GM23338 (cell line): ENCODE data around the gene CTXN3. TPM values are rescaled to one million over a fixed set of nuclear protein-coding genes. Genes with fewer than 3 reads are reported as not detected.

Experiments
- ATAC-seq: fragments of 200-7000 bp; cut with Tn5 transposase; 3 replicates; pipeline ENCODE4 v1.9.1; 2020
- DNase-seq: peaks from one replicate; pipeline ENCODE4 v3.0.0-alpha.2; 2015; ENCODE audit warnings: low spot score
- H2AFZ ChIP-seq: fragments of 200-600 bp; sonication (generic); 2 replicates; pipeline ENCODE4 v1.8.0; 2016; ENCODE audit warnings: antibody characterized with exemption, mild to moderate bottlenecking, moderate library complexity
- H3F3A ChIP-seq: fragments of 200-600 bp; sonication (generic); replicated peaks from 2 replicates; pipeline ENCODE4 v1.8.0; 2017; ENCODE audit warnings: antibody characterized with exemption, mixed run types, low read depth
- H3K27ac ChIP-seq: fragments of 200-600 bp; sonication (generic); 2 replicates; pipeline ENCODE4 v1.6.1; 2016; ENCODE audit warnings: low read depth
- H3K27me3 ChIP-seq: fragments of 200-600 bp; sonication (generic); 2 replicates; pipeline ENCODE4 v1.8.0; 2016; ENCODE audit warnings: mild to moderate bottlenecking, mixed run types, moderate library complexity; ENCODE audit not compliant: insufficient read depth
- H3K36me3 ChIP-seq: fragments of 200-600 bp; sonication (generic); 2 replicates; pipeline ENCODE4 v1.8.0; 2016; ENCODE audit warnings: mild to moderate bottlenecking; ENCODE audit not compliant: insufficient read depth
- H3K4me1 ChIP-seq: fragments of 200-600 bp; sonication (generic); 2 replicates; pipeline ENCODE4 v1.8.0; 2016; ENCODE audit warnings: mild to moderate bottlenecking, moderate library complexity; ENCODE audit not compliant: insufficient read depth
- H3K4me2 ChIP-seq: fragments of 200-600 bp; sonication (generic); 2 replicates; pipeline ENCODE4 v1.7.1; 2017; ENCODE audit warnings: mixed run types
- H3K4me3 ChIP-seq: fragments of 200-600 bp; sonication (generic); 2 replicates; pipeline ENCODE4 v1.6.1; 2016; ENCODE audit warnings: mixed run types
- H3K79me2 ChIP-seq: fragments of 200-600 bp; sonication (generic); replicated peaks from 2 replicates; pipeline ENCODE4 v1.8.0; 2017; ENCODE audit warnings: mild to moderate bottlenecking; ENCODE audit not compliant: insufficient read depth
- H3K9me2 ChIP-seq: fragments of 200-600 bp; sonication (generic); 2 replicates; pipeline ENCODE4 v1.8.0; 2017; ENCODE audit not compliant: insufficient read depth
- H4K20me1 ChIP-seq: fragments of 200-600 bp; sonication (generic); replicated peaks from 2 replicates; pipeline ENCODE4 v1.8.0; 2017; ENCODE audit warnings: mild to moderate bottlenecking; ENCODE audit not compliant: insufficient read depth
- H3K27ac Mint-ChIP-seq: 2 replicates; pipeline ENCODE4 v1.8.0; 2020; ENCODE audit warnings: inconsistent platforms, mild to moderate bottlenecking, moderate library complexity, mixed read lengths
- H3K27me3 Mint-ChIP-seq: 3 replicates; pipeline ENCODE4 v1.8.0; 2022; ENCODE audit warnings: low read depth, mild to moderate bottlenecking, moderate library complexity, mixed read lengths, inconsistent platforms; ENCODE audit not compliant: insufficient read depth, poor library complexity
- H3K36me3 Mint-ChIP-seq: 3 replicates; pipeline ENCODE4 v1.8.0; 2021; ENCODE audit warnings: low read depth, mild to moderate bottlenecking, inconsistent platforms, moderate library complexity, mixed read lengths
- H3K4me1 Mint-ChIP-seq: 3 replicates; pipeline ENCODE4 v1.8.0; 2020; ENCODE audit warnings: mild to moderate bottlenecking, inconsistent platforms, mixed read lengths
- H3K4me3 Mint-ChIP-seq: 3 replicates; pipeline ENCODE4 v1.8.0; 2021; ENCODE audit warnings: moderate library complexity, mild to moderate bottlenecking, inconsistent platforms, mixed read lengths
- H3K9me3 Mint-ChIP-seq: 3 replicates; pipeline ENCODE4 v1.8.0; 2020; ENCODE audit warnings: moderate library complexity, mild to moderate bottlenecking, inconsistent platforms, mixed read lengths
- CREB1 ChIP-seq: fragments of 250-450 bp; sonication (Bioruptor Pico); IDR thresholded peaks from 2 replicates; pipeline ENCODE4 v1.5.0; 2020; ENCODE audit warnings: low read depth, mild to moderate bottlenecking, moderate library complexity
- EZH2 ChIP-seq: fragments of 200-600 bp; sonication (generic); IDR thresholded peaks from one replicate; pipeline ENCODE4 v1.8.0; 2017; ENCODE audit warnings: antibody characterized with exemption, mild to moderate bottlenecking, low read depth; ENCODE audit not compliant: unreplicated experiment
- EZH2phosphoT487 ChIP-seq: fragments of 200-600 bp; sonication (generic); IDR thresholded peaks from one replicate; pipeline ENCODE4 v1.8.1; 2018; ENCODE audit warnings: antibody characterized with exemption; ENCODE audit not compliant: unreplicated experiment
- JUNB ChIP-seq: IDR thresholded peaks from one replicate; pipeline ENCODE4 v1.6.1; 2016; ENCODE audit warnings: antibody characterized with exemption; ENCODE audit not compliant: unreplicated experiment
- NANOG ChIP-seq: IDR thresholded peaks from 2 replicates; pipeline ENCODE4 v1.6.1; 2016; ENCODE audit warnings: antibody characterized with exemption, borderline replicate concordance
- POLR2AphosphoS5 ChIP-seq: IDR thresholded peaks from 2 replicates; pipeline ENCODE4 v1.6.1; 2016; ENCODE audit warnings: antibody characterized with exemption, low read depth
- STAT1 ChIP-seq: IDR thresholded peaks from one replicate; pipeline ENCODE4 v1.6.1; 2016; ENCODE audit warnings: antibody characterized with exemption; ENCODE audit not compliant: unreplicated experiment
- ZNF114 ChIP-seq: fragments of 250-450 bp; sonication (Bioruptor Pico); IDR thresholded peaks from 2 replicates; pipeline ENCODE4 v1.5.0; 2020; ENCODE audit warnings: mild to moderate bottlenecking, moderate library complexity
- ZNF331 ChIP-seq: fragments of 250-450 bp; sonication (Bioruptor Pico); IDR thresholded peaks from 2 replicates; pipeline ENCODE4 v1.5.0; 2020; ENCODE audit warnings: low read depth, mild to moderate bottlenecking, moderate library complexity
- polyA plus RNA-seq: library from polyadenylated mRNA; unstranded; fragments of >200 nt; fragmentation: Nextera tagmentation; extraction: Ambion mirVana; gene quantifications from 2 replicates; pipeline ENCODE4 v1.2.1, GENCODE V29; 2016
- total RNA-seq: library from RNA; depleted of rRNA; stranded (reverse); fragments of >200 nt; shearing (Covaris generic); gene quantifications from 2 replicates; pipeline ENCODE4 v1.2.3, GENCODE V29; 2014
- TF ChIP-seq, protein P1 (sequence below): IDR thresholded peaks from 2 replicates; pipeline ENCODE4 v1.6.1; 2016; ENCODE audit warnings: antibody characterized with exemption
- TF ChIP-seq, protein P2 (sequence below): fragments of 250-450 bp; sonication (Bioruptor Pico); IDR thresholded peaks from 2 replicates; pipeline ENCODE4 v1.5.0; 2020; ENCODE audit warnings: mild to moderate bottlenecking, moderate library complexity
- TF ChIP-seq, protein P3 (sequence below): IDR thresholded peaks from one replicate; pipeline ENCODE4 v1.6.1; 2018; ENCODE audit warnings: antibody characterized with exemption; ENCODE audit not compliant: unreplicated experiment

CTXN3 gene
- total and polyA plus RNA-seq, 2 experiments from 2014 or later = not detected

DNA sequence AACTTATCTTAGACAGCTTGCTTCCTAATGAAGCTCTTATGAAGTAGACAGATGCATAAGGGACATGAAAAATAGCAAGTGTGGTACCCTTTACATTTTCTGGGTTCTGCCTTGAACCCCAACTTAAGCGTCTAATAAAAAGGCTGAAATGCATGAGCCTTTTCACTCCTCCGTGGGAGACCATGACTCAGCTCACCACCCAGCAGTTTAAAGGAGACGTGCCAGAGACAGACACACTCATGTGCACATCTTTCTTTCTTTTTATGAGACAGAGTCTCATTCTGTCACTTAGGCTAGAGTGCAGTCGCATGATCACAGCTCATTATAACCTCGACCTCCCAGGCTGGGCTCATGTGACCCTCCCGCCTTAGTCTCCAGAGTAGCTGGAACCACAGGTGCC lies 22.3 kb downstream of the CTXN3 start (continued):
- no peak for TF ChIP-seq EZH2phosphoT487
- no peak for TF ChIP-seq CREB1 (CRISPR knock-in tag)
- TF ChIP-seq, protein P1, sequence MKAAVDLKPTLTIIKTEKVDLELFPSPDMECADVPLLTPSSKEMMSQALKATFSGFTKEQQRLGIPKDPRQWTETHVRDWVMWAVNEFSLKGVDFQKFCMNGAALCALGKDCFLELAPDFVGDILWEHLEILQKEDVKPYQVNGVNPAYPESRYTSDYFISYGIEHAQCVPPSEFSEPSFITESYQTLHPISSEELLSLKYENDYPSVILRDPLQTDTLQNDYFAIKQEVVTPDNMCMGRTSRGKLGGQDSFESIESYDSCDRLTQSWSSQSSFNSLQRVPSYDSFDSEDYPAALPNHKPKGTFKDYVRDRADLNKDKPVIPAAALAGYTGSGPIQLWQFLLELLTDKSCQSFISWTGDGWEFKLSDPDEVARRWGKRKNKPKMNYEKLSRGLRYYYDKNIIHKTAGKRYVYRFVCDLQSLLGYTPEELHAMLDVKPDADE = no peak
- no peak for TF ChIP-seq EZH2
- no peak for TF ChIP-seq NANOG
- no peak for TF ChIP-seq POLR2AphosphoS5
- no peak for TF ChIP-seq STAT1
- TF ChIP-seq JUNB = no peak

GRCh38 chr5:127673117-127673800 lies 24.4 kb downstream of the CTXN3 start:
- ATAC-seq = no peak
- Histone ChIP-seq H3F3A (no peaks in the 10 kb centered on the region), H3K27ac (no peak overlapping the region), H3K79me2 (no peaks in the 10 kb centered on the region), H3K27me3 (no peaks in the 10 kb centered on the region), H2AFZ (no peak overlapping the region), H4K20me1 (no peaks in the 10 kb centered on the region), H3K4me3 (no peak overlapping the region), H3K4me2 (no peak overlapping the region), H3K9me2 (0 out of 2 replicates have a peak, but pooled peaks cover 4% of the 10 kb centered on the region), H3K36me3 (no peaks in the 10 kb centered on the region), H3K4me1 (no peaks in the 10 kb centered on the region)
- Mint-ChIP-seq H3K27ac (no peak overlapping the region), H3K9me3 (no peaks in the 10 kb centered on the region), H3K4me1 (no peaks in the 10 kb centered on the region), H3K27me3 (peaks cover 2% of the 10 kb centered on the region), H3K4me3 (no peak overlapping the region), H3K36me3 (no peaks in the 10 kb centered on the region)
- no peak for DNase-seq
- TF ChIP-seq EZH2 = no peak
- TF ChIP-seq, protein P1 = no peak
- no peak for TF ChIP-seq ZNF114 (CRISPR knock-in tag)
- no peak for TF ChIP-seq JUNB
- no peak for TF ChIP-seq STAT1
- TF ChIP-seq, protein P2, sequence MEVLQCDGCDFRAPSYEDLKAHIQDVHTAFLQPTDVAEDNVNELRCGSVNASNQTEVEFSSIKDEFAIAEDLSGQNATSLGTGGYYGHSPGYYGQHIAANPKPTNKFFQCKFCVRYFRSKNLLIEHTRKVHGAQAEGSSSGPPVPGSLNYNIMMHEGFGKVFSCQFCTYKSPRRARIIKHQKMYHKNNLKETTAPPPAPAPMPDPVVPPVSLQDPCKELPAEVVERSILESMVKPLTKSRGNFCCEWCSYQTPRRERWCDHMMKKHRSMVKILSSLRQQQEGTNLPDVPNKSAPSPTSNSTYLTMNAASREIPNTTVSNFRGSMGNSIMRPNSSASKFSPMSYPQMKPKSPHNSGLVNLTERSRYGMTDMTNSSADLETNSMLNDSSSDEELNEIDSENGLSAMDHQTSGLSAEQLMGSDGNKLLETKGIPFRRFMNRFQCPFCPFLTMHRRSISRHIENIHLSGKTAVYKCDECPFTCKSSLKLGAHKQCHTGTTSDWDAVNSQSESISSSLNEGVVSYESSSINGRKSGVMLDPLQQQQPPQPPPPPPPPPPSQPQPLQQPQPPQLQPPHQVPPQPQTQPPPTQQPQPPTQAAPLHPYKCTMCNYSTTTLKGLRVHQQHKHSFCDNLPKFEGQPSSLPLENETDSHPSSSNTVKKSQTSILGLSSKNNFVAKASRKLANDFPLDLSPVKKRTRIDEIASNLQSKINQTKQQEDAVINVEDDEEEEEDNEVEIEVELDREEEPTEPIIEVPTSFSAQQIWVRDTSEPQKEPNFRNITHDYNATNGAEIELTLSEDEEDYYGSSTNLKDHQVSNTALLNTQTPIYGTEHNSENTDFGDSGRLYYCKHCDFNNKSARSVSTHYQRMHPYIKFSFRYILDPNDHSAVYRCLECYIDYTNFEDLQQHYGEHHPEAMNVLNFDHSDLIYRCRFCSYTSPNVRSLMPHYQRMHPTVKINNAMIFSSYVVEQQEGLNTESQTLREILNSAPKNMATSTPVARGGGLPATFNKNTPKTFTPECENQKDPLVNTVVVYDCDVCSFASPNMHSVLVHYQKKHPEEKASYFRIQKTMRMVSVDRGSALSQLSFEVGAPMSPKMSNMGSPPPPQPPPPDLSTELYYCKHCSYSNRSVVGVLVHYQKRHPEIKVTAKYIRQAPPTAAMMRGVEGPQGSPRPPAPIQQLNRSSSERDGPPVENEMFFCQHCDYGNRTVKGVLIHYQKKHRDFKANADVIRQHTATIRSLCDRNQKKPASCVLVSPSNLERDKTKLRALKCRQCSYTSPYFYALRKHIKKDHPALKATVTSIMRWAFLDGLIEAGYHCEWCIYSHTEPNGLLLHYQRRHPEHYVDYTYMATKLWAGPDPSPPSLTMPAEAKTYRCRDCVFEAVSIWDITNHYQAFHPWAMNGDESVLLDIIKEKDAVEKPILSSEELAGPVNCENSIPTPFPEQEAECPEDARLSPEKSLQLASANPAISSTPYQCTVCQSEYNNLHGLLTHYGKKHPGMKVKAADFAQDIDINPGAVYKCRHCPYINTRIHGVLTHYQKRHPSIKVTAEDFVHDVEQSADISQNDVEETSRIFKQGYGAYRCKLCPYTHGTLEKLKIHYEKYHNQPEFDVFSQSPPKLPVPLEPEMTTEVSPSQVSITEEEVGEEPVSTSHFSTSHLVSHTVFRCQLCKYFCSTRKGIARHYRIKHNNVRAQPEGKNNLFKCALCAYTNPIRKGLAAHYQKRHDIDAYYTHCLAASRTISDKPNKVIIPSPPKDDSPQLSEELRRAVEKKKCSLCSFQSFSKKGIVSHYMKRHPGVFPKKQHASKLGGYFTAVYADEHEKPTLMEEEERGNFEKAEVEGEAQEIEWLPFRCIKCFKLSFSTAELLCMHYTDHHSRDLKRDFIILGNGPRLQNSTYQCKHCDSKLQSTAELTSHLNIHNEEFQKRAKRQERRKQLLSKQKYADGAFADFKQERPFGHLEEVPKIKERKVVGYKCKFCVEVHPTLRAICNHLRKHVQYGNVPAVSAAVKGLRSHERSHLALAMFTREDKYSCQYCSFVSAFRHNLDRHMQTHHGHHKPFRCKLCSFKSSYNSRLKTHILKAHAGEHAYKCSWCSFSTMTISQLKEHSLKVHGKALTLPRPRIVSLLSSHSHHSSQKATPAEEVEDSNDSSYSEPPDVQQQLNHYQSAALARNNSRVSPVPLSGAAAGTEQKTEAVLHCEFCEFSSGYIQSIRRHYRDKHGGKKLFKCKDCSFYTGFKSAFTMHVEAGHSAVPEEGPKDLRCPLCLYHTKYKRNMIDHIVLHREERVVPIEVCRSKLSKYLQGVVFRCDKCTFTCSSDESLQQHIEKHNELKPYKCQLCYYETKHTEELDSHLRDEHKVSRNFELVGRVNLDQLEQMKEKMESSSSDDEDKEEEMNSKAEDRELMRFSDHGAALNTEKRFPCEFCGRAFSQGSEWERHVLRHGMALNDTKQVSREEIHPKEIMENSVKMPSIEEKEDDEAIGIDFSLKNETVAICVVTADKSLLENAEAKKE (CRISPR knock-in tag) = no peak
- TF ChIP-seq ZNF331 = no peak
- no peak for TF ChIP-seq EZH2phosphoT487
- no peak for TF ChIP-seq NANOG
- TF ChIP-seq, protein P3, sequence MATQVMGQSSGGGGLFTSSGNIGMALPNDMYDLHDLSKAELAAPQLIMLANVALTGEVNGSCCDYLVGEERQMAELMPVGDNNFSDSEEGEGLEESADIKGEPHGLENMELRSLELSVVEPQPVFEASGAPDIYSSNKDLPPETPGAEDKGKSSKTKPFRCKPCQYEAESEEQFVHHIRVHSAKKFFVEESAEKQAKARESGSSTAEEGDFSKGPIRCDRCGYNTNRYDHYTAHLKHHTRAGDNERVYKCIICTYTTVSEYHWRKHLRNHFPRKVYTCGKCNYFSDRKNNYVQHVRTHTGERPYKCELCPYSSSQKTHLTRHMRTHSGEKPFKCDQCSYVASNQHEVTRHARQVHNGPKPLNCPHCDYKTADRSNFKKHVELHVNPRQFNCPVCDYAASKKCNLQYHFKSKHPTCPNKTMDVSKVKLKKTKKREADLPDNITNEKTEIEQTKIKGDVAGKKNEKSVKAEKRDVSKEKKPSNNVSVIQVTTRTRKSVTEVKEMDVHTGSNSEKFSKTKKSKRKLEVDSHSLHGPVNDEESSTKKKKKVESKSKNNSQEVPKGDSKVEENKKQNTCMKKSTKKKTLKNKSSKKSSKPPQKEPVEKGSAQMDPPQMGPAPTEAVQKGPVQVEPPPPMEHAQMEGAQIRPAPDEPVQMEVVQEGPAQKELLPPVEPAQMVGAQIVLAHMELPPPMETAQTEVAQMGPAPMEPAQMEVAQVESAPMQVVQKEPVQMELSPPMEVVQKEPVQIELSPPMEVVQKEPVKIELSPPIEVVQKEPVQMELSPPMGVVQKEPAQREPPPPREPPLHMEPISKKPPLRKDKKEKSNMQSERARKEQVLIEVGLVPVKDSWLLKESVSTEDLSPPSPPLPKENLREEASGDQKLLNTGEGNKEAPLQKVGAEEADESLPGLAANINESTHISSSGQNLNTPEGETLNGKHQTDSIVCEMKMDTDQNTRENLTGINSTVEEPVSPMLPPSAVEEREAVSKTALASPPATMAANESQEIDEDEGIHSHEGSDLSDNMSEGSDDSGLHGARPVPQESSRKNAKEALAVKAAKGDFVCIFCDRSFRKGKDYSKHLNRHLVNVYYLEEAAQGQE = no peak
- TF ChIP-seq POLR2AphosphoS5 = no peak
- no peak for TF ChIP-seq CREB1 (CRISPR knock-in tag)
